Upper lobe of left lung (tissue), 4 donors: Measurements from ENCODE around the gene SP6.

ENCODE experiments used
- EP300 ChIP-seq, 4 donors: sonication (generic); formaldehyde crosslinking; IDR thresholded peaks; one replicate each; pipeline ENCODE4 v1.5.1; 2017; ENCODE audit warnings: antibody characterized with exemption in 4 of 4, control low read depth in 2 of 4
- POLR2A ChIP-seq, 4 donors: fragments of 450-650 bp; IDR thresholded peaks; one replicate each; pipeline ENCODE4 v1.5.1; 2016 to 2017; ENCODE audit warnings: antibody characterized with exemption in 4 of 4, mild to moderate bottlenecking in 2 of 4
- POLR2AphosphoS5 ChIP-seq, 2 donors: sonication (generic); formaldehyde crosslinking; IDR thresholded peaks; one replicate each; pipeline ENCODE4 v1.5.1; 2017; ENCODE audit warnings: antibody characterized with exemption in 2 of 2
- TF ChIP-seq, protein P1 (sequence below), 6 experiments: fragments of 450-650 bp in 4 of 6; fragments of 200-600 bp in 2 of 6; sonication (generic) in 2 of 6; IDR thresholded peaks; one replicate each; pipeline ENCODE4 v1.5.1; 2016 to 2019; ENCODE audit warnings: antibody characterized with exemption in 6 of 6

DNA sequence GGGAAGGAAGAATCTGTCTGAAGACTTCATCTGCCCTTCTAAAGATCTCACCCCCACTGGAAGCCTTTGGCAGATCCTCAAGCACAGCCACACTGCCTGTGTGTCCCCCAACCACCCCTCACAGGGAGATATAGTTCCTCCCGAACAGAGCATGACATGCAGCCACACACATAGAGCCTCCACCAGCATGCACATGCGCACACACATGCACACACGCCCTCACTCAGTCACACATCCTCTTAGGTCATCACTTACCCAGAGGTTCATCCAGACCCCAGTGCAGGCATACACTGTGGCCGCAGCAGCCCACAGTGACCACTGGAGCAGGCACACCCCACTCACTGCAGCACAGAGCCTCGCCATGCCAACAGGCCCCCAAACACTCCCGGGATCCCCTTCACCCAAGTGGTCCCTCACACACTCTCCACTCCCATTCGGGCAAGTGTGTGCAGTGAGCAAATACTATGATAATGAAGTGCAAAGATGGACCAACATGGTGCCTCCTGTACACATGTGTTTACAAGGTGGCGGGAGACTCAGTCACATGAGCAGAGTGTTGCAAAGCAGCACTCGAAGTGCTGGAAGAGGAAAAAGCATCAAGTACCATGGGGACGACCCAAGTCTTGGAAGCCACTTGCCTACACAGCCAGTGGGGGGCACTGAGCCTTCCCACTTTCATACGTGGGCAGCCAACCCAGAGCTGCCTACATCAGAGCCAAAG lies 17.0 kb upstream of the SP6 start:
- TF ChIP-seq, protein P1, sequence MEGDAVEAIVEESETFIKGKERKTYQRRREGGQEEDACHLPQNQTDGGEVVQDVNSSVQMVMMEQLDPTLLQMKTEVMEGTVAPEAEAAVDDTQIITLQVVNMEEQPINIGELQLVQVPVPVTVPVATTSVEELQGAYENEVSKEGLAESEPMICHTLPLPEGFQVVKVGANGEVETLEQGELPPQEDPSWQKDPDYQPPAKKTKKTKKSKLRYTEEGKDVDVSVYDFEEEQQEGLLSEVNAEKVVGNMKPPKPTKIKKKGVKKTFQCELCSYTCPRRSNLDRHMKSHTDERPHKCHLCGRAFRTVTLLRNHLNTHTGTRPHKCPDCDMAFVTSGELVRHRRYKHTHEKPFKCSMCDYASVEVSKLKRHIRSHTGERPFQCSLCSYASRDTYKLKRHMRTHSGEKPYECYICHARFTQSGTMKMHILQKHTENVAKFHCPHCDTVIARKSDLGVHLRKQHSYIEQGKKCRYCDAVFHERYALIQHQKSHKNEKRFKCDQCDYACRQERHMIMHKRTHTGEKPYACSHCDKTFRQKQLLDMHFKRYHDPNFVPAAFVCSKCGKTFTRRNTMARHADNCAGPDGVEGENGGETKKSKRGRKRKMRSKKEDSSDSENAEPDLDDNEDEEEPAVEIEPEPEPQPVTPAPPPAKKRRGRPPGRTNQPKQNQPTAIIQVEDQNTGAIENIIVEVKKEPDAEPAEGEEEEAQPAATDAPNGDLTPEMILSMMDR (IDR thresholded peaks at IDR 0.05) = no peak
- TF ChIP-seq POLR2AphosphoS5 (IDR thresholded peaks at IDR 0.05) (no peak), POLR2A (IDR thresholded peaks at IDR 0.05) (no peak), EP300 (IDR thresholded peaks at IDR 0.05) (no peak)
